ENCODE results near the gene TFPI.
"Not testable (repeated sequence)": the region's sequence is repeated elsewhere in the genome, so short reads cannot be mapped to it uniquely, and the experiment has no call there.

The TFPI gene

GRCh38 chr2:187526792-187527191 is 27.4 kb downstream of the TFPI start:
- Mint-ChIP-seq H3K9me3 (no peaks in the 10 kb centered on the region), H3K4me3 (no peak overlapping the region)

GRCh38 chr2:187525163-187525900 is 28.9 kb downstream of the TFPI start:
- H3K36me3 Mint-ChIP-seq (ENCODE audit: low read depth): no peaks in the 10 kb centered on the region
- H3K4me1 Mint-ChIP-seq: no peaks in the 10 kb centered on the region
- ATAC-seq (no peak), DNase-seq (no peak)
- no peaks in the 10 kb centered on the region for H3K27me3 Mint-ChIP-seq
- H3K4me3 Mint-ChIP-seq: no peak overlapping the region
- H3K27ac Mint-ChIP-seq: no peak overlapping the region
- H3K9me3 Mint-ChIP-seq: no peaks in the 10 kb centered on the region

More at GRCh38 chr2:187526792-187527191, 27.4 kb downstream of the TFPI start:
- ATAC-seq (no peak), DNase-seq (no peak)
- Mint-ChIP-seq H3K36me3 (ENCODE audit: low read depth) (no peaks in the 10 kb centered on the region), H3K27me3 (no peaks in the 10 kb centered on the region), H3K4me1 (no peaks in the 10 kb centered on the region), H3K27ac (no peak overlapping the region)

- Mint-ChIP-seq H3K4me1 (no peaks in the 10 kb centered on the region), H3K27me3 (no peaks in the 10 kb centered on the region), H3K27ac (no peak overlapping the region), H3K36me3 (ENCODE audit: low read depth) (no peaks in the 10 kb centered on the region), H3K4me3 (no peak overlapping the region), H3K9me3 (peaks cover 4% of the 10 kb centered on the region)
- ATAC-seq: no peak
- DNase-seq: no peak
These were observed 30.9 kb downstream of the TFPI start for GRCh38 chr2:187523325-187523724.

- H3K4me3 Mint-ChIP-seq: no peak overlapping the region
- DNase-seq: no peak
- ATAC-seq: no peak
- H3K27me3 Mint-ChIP-seq: no peaks in the 10 kb centered on the region
- peaks cover 9% of the 10 kb centered on the region for H3K9me3 Mint-ChIP-seq
- no peaks in the 10 kb centered on the region for H3K4me1 Mint-ChIP-seq
- no peak overlapping the region for H3K27ac Mint-ChIP-seq
- H3K36me3 Mint-ChIP-seq (ENCODE audit: low read depth): no peaks in the 10 kb centered on the region
These were observed 34.1 kb downstream of the TFPI start for GRCh38 chr2:187520121-187520624.

GRCh38 chr2:187519419-187520120 is 34.7 kb downstream of the TFPI start:
- no peak overlapping the region for H3K4me3 Mint-ChIP-seq
- ATAC-seq (no peak), DNase-seq (no peak)
- H3K36me3 Mint-ChIP-seq (ENCODE audit: low read depth): no peaks in the 10 kb centered on the region
- H3K9me3 Mint-ChIP-seq: peaks cover 9% of the 10 kb centered on the region
- no peak overlapping the region for H3K27ac Mint-ChIP-seq
- no peaks in the 10 kb centered on the region for H3K4me1 Mint-ChIP-seq
- H3K27me3 Mint-ChIP-seq: no peaks in the 10 kb centered on the region

- H3K36me3 Mint-ChIP-seq (ENCODE audit: low read depth); H3K4me1 Mint-ChIP-seq; H3K27ac Mint-ChIP-seq; H3K4me3 Mint-ChIP-seq; ATAC-seq; DNase-seq; H3K9me3 Mint-ChIP-seq; H3K27me3 Mint-ChIP-seq: not testable (repeated sequence)
These were observed 36.4 kb downstream of the TFPI start for GRCh38 chr2:187517750-187518361.

- ATAC-seq; H3K27me3 Mint-ChIP-seq; H3K4me3 Mint-ChIP-seq; DNase-seq; H3K36me3 Mint-ChIP-seq (ENCODE audit: low read depth); H3K27ac Mint-ChIP-seq; H3K4me1 Mint-ChIP-seq; H3K9me3 Mint-ChIP-seq: not testable (repeated sequence)
These were observed 37.4 kb downstream of the TFPI start for GRCh38 chr2:187516630-187517510.

GRCh38 chr2:187514930-187515329 is 39.3 kb downstream of the TFPI start:
- no peak overlapping the region for H3K27ac Mint-ChIP-seq
- H3K27me3 Mint-ChIP-seq: peaks cover 2% of the 10 kb centered on the region
- no peak for DNase-seq
- peaks cover 9% of the 10 kb centered on the region for H3K9me3 Mint-ChIP-seq
- H3K4me1 Mint-ChIP-seq: peaks cover 2% of the 10 kb centered on the region
- ATAC-seq: no peak
- no peak overlapping the region for H3K4me3 Mint-ChIP-seq
- no peaks in the 10 kb centered on the region for H3K36me3 Mint-ChIP-seq (ENCODE audit: low read depth)

- not testable (repeated sequence) for ATAC-seq; H3K4me3 Mint-ChIP-seq; H3K4me1 Mint-ChIP-seq; H3K36me3 Mint-ChIP-seq (ENCODE audit: low read depth); H3K27ac Mint-ChIP-seq; DNase-seq; H3K27me3 Mint-ChIP-seq; H3K9me3 Mint-ChIP-seq
These were observed 39.9 kb downstream of the TFPI start for GRCh38 chr2:187514235-187514829.

- H3K27ac Mint-ChIP-seq; H3K27me3 Mint-ChIP-seq; H3K4me1 Mint-ChIP-seq; DNase-seq; H3K4me3 Mint-ChIP-seq; H3K36me3 Mint-ChIP-seq (ENCODE audit: low read depth); H3K9me3 Mint-ChIP-seq; ATAC-seq: not testable (repeated sequence)
These were observed 40.6 kb downstream of the TFPI start for GRCh38 chr2:187513460-187514234.

GRCh38 chr2:187511356-187512315 is 42.6 kb downstream of the TFPI start:
- H3K27me3 Mint-ChIP-seq: peaks cover 2% of the 10 kb centered on the region
- DNase-seq: no peak

GRCh38 chr2:187510419-187511355 is 43.5 kb downstream of the TFPI start:
- H3K4me1 Mint-ChIP-seq; H3K27me3 Mint-ChIP-seq; H3K27ac Mint-ChIP-seq; H3K4me3 Mint-ChIP-seq; H3K36me3 Mint-ChIP-seq (ENCODE audit: low read depth); ATAC-seq; DNase-seq; H3K9me3 Mint-ChIP-seq: not testable (repeated sequence)

More at GRCh38 chr2:187511356-187512315, 42.6 kb downstream of the TFPI start:
- ATAC-seq: no peak
- no peak overlapping the region for H3K4me3 Mint-ChIP-seq
- H3K27ac Mint-ChIP-seq: no peak overlapping the region
- peaks cover 2% of the 10 kb centered on the region for H3K4me1 Mint-ChIP-seq
- H3K36me3 Mint-ChIP-seq (ENCODE audit: low read depth): no peaks in the 10 kb centered on the region
- peaks cover 3% of the 10 kb centered on the region for H3K9me3 Mint-ChIP-seq
